Measurements from ENCODE around the gene ZNF528. TPM values are rescaled to one million over a fixed set of nuclear protein-coding genes. Genes with fewer than 3 reads are reported as not detected.

Gene ZNF528
- total RNA-seq, result 14.3 and 29.3 TPM in 2 replicates

DNA sequence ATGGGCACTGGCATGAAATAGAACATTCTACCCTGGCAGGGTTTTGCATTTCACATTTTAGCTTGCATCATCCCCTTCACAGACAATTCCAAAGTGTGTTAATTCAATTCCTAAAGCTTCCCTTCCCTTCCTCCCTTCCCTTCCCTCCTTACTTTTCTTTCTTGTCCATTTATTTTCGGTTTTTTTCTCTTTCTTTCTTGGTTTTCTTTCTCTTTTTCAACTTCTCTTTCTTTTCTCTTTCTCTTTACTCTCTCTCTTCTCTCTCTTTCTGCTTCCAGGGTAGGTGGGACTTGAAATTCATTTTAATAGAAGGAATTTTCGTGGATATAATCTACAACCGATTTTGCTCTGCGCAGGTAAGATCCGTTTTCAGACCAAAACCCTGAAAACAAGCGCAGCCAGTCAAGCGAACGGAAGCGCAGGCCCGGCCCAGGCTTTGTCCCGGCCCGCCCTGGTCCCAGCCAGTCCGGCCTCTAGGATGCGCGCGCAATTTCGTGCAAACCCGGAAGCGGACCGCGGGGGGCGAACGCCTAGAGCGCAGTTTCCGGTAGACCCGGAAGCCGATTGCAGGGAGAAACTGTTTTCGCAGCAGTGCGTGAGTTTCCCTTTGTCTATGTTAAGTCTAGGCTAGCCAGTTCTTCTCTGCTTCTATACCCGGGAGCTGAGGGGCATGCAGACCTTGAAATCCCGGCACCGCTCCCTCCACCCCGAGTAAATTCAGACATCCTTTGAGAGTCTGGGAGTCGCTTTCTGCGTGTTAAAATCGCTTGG is at the start of gene ZNF528:
TSS of gene ZNF528 (plus strand) at position 540 of the 771 bp plus-strand sequence. CDS start 4,165 bp downstream, outside the sequence.

DNA sequence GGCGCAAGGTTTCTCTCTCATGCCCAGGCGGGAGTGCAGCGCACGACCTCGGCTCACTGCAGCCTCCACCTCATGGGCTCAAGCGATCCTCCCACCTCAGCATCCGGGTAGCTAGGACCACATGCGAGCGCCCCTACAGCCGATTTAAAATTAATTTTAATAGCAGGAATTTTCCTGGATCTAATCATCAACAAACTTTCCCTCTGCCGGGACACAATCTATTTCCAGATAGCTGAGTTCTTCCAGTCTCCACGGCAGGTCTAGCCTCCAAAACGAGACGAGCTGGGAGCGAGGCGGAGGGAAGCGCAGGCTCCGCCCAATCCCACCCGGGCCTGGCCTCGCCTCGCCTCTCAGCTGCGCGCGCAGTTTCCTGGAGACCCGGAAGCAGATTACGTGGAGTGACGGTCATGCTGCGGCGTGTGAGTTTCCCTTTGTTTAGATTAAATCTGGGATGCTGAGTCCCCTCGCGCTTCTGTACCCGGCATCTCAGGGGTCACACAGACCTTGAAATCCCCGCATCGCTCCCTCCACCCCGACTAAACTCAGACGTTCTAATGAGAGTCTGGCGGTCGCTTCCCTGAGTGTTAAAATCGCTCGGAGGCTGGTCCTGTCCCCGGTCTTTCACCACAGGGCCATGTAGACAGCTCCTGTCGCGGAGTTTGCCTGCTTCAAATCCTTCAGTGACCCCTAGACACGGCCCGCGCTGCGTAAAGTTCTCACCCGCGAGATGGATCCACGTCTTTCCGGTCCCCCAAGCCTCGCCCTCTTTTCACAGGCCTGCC is 27.9 kb upstream of the ZNF528 start, which contains the start of gene ZNF880:
TSS of gene ZNF880 (plus strand) at position 365 of the 782 bp plus-strand sequence. CDS start at position 408, 43 bp downstream.

DNA sequence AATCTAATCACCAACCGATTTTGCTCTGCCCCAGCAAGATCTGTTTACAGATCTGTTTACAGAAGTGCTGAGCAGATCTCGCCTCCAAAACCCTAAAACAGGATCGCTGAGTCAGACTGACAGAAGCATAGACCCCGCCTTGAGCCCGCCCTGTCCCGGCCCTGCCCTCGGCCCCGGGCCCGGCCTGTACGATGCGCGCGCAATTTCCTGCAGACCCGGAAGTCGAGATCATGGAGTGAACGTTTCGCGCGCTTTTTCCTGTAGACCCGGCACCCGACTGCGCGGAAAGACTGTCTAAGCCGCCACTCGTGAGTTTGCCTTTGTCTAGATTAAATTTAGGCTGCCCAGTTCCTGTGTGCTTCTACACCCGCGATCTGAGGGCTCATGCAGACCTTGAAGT is 31.3 kb downstream of the ZNF528 start, which contains the start of gene ZNF534:
TSS of gene ZNF534 (plus strand) at position 212 of the 400 bp plus-strand sequence. CDS start 2,327 bp downstream, outside the sequence.

DNA sequence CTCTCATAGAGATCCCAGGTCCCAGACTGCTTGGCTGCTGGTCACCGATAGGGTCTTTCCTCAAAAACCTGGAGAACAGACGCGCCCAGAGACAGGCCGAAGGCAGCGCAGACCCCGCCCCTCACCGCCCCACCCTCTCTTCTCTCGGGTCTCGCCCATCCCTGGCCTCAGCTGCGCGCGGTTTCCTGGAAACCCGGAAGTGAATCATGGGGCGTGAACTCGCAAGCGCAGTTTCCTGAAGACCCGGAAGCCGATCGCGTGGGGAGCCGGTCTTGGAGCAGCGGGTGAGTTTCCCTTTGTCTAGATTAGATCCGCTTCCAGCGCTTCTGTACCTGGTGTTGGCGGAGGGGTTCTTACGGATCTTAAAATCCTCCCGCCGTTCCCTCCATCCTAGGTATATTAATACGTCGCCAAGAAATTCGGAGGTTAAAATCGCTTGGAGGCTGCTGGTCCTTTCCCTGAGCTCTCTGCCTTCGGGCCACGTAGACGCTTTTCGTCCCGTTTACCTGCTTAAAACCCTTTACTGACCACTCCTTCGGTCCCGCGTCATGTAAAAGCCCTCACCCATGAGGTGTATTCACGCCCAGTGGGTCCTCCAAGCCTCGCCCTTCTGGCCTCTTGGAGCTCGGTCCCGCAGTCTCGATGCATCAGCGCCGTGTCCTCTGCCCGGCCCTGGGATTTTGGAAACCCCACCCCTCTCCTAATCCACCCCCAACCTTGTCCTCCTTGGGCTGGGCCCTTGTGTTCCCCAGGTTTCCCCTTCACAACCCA is 55.9 kb downstream of the ZNF528 start, which contains the start of gene ZNF578:
TSS of gene ZNF578 (plus strand) at position 230 of the 771 bp plus-strand sequence. CDS start 48,293 bp downstream, outside the sequence.

Small RNA genes within 50 kb of the gene (small RNA-seq; reads per million reads assigned to genes)
- gene AC010332.1 (ENCODE audit: low replicate concordance), result not detected

Other genes starting within 250 kb of the ZNF528 start
- 3.3 and 4.7 TPM in 2 replicates for gene ZNF836, start 226.2 kb upstream of the ZNF528 start, total RNA-seq
- gene PPP2R1A, start 207.8 kb upstream of the ZNF528 start, total RNA-seq, result 148 and 271 TPM in 2 replicates
- 3.5 and 7.6 TPM in 2 replicates for gene ZNF766, start 128.3 kb upstream of the ZNF528 start, total RNA-seq
- gene ZNF480, start 100.7 kb upstream of the ZNF528 start, total RNA-seq, result 5.0 and 7.9 TPM in 2 replicates
- 1.1 and 2.0 TPM in 2 replicates for gene ZNF610, start 61.6 kb upstream of the ZNF528 start, total RNA-seq
- 18.2 and 24.6 TPM in 2 replicates for gene ZNF880, start 27.9 kb upstream of the ZNF528 start, total RNA-seq
- 0.44 and 0.57 TPM in 2 replicates for gene ZNF534, start 31.3 kb downstream of the ZNF528 start, total RNA-seq
- gene ZNF578, start 55.7 kb downstream of the ZNF528 start, total RNA-seq, result 3.6 and 4.2 TPM in 2 replicates
- gene ZNF808, start 129.8 kb downstream of the ZNF528 start, total RNA-seq, result 12.9 and 20.6 TPM in 2 replicates
- 9.2 and 14.3 TPM in 2 replicates for gene ZNF701, start 172.4 kb downstream of the ZNF528 start, total RNA-seq
- 23.9 and 39.9 TPM in 2 replicates for gene ZNF83, start 240.5 kb downstream of the ZNF528 start, total RNA-seq